ENCODE measurements around the gene LILRB3.
"Not testable (repeated sequence)": the region's sequence is repeated elsewhere in the genome, so short reads cannot be mapped to it uniquely, and the experiment has no call there.

The LILRB3 gene

GRCh38 chr19:54242234-54242633 is 19.4 kb upstream of the LILRB3 start:
- DNase-seq: not testable (repeated sequence)

GRCh38 chr19:54240372-54241336 is 17.8 kb upstream of the LILRB3 start:
- DNase-seq: not testable (repeated sequence)

GRCh38 chr19:54239491-54240371 is 16.9 kb upstream of the LILRB3 start:
- not testable (repeated sequence) for DNase-seq

- DNase-seq: no peak
Measured at GRCh38 chr19:54233941-54234340, 11.1 kb upstream of the LILRB3 start.

GRCh38 chr19:54231077-54231931 is 8.5 kb upstream of the LILRB3 start:
- peak; percentile 70 to 82 for DNase-seq

GRCh38 chr19:54230031-54230430 is 7.2 kb upstream of the LILRB3 start:
- no peak for DNase-seq

GRCh38 chr19:54229146-54229545 is 6.3 kb upstream of the LILRB3 start:
- no peak for DNase-seq

- not testable (repeated sequence) for DNase-seq
Measured at GRCh38 chr19:54224619-54225018, 1.8 kb upstream of the LILRB3 start.

GRCh38 chr19:54223937-54224281 is 1.1 kb upstream of the LILRB3 start:
- DNase-seq: not testable (repeated sequence)

- not testable (repeated sequence) for DNase-seq
Measured at GRCh38 chr19:54223277-54223936, 600 bp upstream of the LILRB3 start.

- not testable (repeated sequence) for DNase-seq
Measured at GRCh38 chr19:54221947-54222346, 860 bp downstream of the LILRB3 start.

GRCh38 chr19:54219702-54220101 is 3.1 kb downstream of the LILRB3 start:
- not testable (repeated sequence) for DNase-seq

GRCh38 chr19:54218960-54219661 is 3.7 kb downstream of the LILRB3 start:
- DNase-seq: no peak

GRCh38 chr19:54218259-54218658 is 4.5 kb downstream of the LILRB3 start:
- DNase-seq: no peak

- not testable (repeated sequence) for DNase-seq
Measured at GRCh38 chr19:54217517-54218247, 5.1 kb downstream of the LILRB3 start.

- no peak for DNase-seq
Measured at GRCh38 chr19:54216869-54217268, 5.9 kb downstream of the LILRB3 start.

- DNase-seq: not testable (repeated sequence)
Measured at GRCh38 chr19:54214734-54215133, 8.1 kb downstream of the LILRB3 start.

GRCh38 chr19:54214217-54214616 is 8.6 kb downstream of the LILRB3 start:
- not testable (repeated sequence) for DNase-seq

GRCh38 chr19:54211235-54211634 is 11.6 kb downstream of the LILRB3 start:
- no peak for DNase-seq

- no peak for DNase-seq
Measured at GRCh38 chr19:54209811-54210494, 12.9 kb downstream of the LILRB3 start.

All from stimulated activated CD4-positive, alpha-beta T cell treated with anti-CD3 and anti-CD28 coated beads, Interleukin-4, amount 100 ng/mL, for 4 hours (primary cell).